ENCODE results near the gene LIN28A. TPM values are rescaled to one million over a fixed set of nuclear protein-coding genes. Genes with fewer than 3 reads are reported as not detected.

Gene LIN28A
- total and polyA plus RNA-seq, 10 of the 15 experiments (the other 5 are each of a cell fraction or from before 2014, with no cell fraction given): 0.13 to 0.59 (median 0.30) TPM; not detected in 7

- 34% methylated on average over 7 of the region's 7 CpGs for WGBS (ENCODE audit: insufficient coverage, insufficient replicate concordance, low lambda C conversion rate, missing lambda C conversion rate)
- no peaks in the 10 kb centered on the region for H3K4me1 ChIP-seq (ENCODE audit: control insufficient read depth, insufficient read depth, low read length)
- ATAC-seq (no peak), FAIRE-seq (no peak), DNase-seq (ENCODE audit: low read depth, low spot score) (no peak)
- no peaks in the 10 kb centered on the region; a peak in 1 of 4 replicates for H3K27me3 ChIP-seq (replicated peaks in 1 of 2; ENCODE audit: control insufficient read depth in 2 of 2, insufficient read depth in 2 of 2, low read length in 1 of 2)
- H3K79me2 ChIP-seq (ENCODE audit: control insufficient read depth, insufficient read depth, low read length): no peaks in the 10 kb centered on the region
- H3K36me3 ChIP-seq (ENCODE audit: control insufficient read depth in 2 of 2, insufficient read depth in 2 of 2, low read length in 1 of 2): no peaks in the 10 kb centered on the region
- no peak overlapping the region for H3K27ac ChIP-seq (ENCODE audit: control insufficient read depth, insufficient read depth)
- CTCF ChIA-PET: interaction anchor here (2.4 kb wide), 1 partner anchor 102 kb away, joined by 11 read pairs; no protein-coding TSS in a partner anchor
- no peaks in the 10 kb centered on the region for H4K20me1 ChIP-seq (ENCODE audit: control insufficient read depth, insufficient read depth)
- H3K9me3 ChIP-seq (replicated peaks; ENCODE audit: control insufficient read depth, insufficient read depth, low read length): no peaks in the 10 kb centered on the region
- RAD21 ChIA-PET (ENCODE audit: unreplicated experiment): no interaction called here
- intact Hi-C loops (cut with micrococcal nuclease; ENCODE audit: unreplicated experiment) (no loop called here), in situ Hi-C loops (cut with MboI) (no loop called here)
- H3K4me3 ChIP-seq: no peak overlapping the region
- H2AFZ ChIP-seq (ENCODE audit: control insufficient read depth, low read depth, low read length): no peak overlapping the region
- TF ChIP-seq SMAD1 (IDR thresholded peaks at IDR 0.05; ENCODE audit: low read depth, partially characterized antibody) (no peak), CREB1 (IDR thresholded peaks at IDR 0.05; ENCODE audit: low read depth) (no peak), NFYA (IDR thresholded peaks at IDR 0.05; ENCODE audit: borderline replicate concordance, low read depth, low read length) (no peak), ZNF384 (IDR thresholded peaks at IDR 0.05; ENCODE audit: borderline replicate concordance, low read depth, low read length) (no peak), ZNF217 (IDR thresholded peaks at IDR 0.05) (no peak), RAD21 (IDR thresholded peaks at IDR 0.05; ENCODE audit: insufficient read depth, low read depth, low read length) (no peak), RFX5 (IDR thresholded peaks at IDR 0.05; ENCODE audit: low read depth, low read length) (no peak), SMAD5 (IDR thresholded peaks at IDR 0.05; ENCODE audit: low read depth) (no peak), TBL1XR1 (IDR thresholded peaks at IDR 0.05; ENCODE audit: low read depth, low read length) (no peak), SREBF2 (IDR thresholded peaks at IDR 0.05; ENCODE audit: low read length) (no peak), LARP7 (IDR thresholded peaks at IDR 0.05) (no peak), ZBED1 (IDR thresholded peaks at IDR 0.05; ENCODE audit: borderline replicate concordance) (no peak)
- no peak overlapping the region for H3K4me2 ChIP-seq (ENCODE audit: control insufficient read depth, insufficient read depth)
- SMC1A ChIA-PET (ENCODE audit: uncharacterized antibody, unreplicated experiment): no interaction called here
- BruUV-seq (replicated peaks): no TSS peak
- no peak overlapping the region for H3K9ac ChIP-seq (ENCODE audit: control insufficient read depth, insufficient read depth, low read length)
- POLR2A ChIA-PET: no interaction called here
Measured at GRCh38 chr1:26387447-26387846, 23.2 kb upstream of the LIN28A start.
